ENCODE measurements around the gene MAT2A. TPM values are rescaled to one million over a fixed set of nuclear protein-coding genes. Genes with fewer than 3 reads are reported as not detected.

The MAT2A gene
- total RNA-seq, 4 donors from 2014 or later = 139 to 164 (median 145) TPM

DNA sequence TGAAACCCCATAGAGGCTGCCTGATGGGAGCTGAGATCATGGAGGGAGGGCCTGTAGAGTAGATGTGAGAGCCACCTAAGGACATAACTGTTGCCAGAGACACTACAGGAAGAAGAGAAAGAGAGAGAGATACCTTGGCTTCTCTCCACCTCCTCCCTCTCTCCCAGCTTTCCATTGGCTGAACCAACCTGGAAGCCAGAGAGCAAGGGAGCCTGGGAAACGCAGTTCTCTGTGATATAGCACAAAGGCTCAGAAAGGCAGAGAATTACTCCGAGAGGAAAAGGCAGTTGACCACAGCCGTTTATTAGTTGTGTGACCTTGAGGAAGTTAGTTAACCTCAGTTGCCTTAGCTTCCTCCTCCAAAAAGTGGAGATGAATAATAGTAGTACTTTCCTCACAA, 37.7 kb upstream of the MAT2A start:
- H3K4me3 ChIP-seq = no peak overlapping the region
- 67 to 71% methylated on average over 3 of the region's 3 CpGs for WGBS, 2 donors
- TF ChIP-seq, protein P1, sequence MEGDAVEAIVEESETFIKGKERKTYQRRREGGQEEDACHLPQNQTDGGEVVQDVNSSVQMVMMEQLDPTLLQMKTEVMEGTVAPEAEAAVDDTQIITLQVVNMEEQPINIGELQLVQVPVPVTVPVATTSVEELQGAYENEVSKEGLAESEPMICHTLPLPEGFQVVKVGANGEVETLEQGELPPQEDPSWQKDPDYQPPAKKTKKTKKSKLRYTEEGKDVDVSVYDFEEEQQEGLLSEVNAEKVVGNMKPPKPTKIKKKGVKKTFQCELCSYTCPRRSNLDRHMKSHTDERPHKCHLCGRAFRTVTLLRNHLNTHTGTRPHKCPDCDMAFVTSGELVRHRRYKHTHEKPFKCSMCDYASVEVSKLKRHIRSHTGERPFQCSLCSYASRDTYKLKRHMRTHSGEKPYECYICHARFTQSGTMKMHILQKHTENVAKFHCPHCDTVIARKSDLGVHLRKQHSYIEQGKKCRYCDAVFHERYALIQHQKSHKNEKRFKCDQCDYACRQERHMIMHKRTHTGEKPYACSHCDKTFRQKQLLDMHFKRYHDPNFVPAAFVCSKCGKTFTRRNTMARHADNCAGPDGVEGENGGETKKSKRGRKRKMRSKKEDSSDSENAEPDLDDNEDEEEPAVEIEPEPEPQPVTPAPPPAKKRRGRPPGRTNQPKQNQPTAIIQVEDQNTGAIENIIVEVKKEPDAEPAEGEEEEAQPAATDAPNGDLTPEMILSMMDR (IDR thresholded peaks at IDR 0.05) = no peak
- TF ChIP-seq POLR2A (IDR thresholded peaks at IDR 0.05) (no peak), EP300 (IDR thresholded peaks at IDR 0.05) (peak in 1 of 2 donors; percentile 17)

DNA sequence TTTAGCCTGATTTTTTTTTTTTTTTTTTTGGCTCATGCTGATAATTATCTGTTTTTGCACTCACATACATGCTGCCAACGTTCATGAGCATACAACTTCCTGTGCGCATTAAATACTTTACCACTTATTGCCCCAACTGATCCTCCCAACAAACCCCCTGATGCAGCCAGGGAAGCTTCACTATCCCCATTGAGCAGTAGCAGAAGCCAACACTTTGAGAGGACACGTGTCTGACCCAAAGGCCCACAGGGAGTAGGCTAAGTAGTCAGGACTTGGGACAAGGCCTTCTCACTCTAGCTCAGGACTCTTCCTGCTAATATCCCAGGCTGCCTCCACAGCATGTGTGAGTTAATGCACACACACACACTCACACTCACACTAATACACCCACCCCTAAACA, 36.2 kb upstream of the MAT2A start:
- peaks cover 0 to 45% (median 5%) of the 10 kb centered on the region in 4 donors for H3K4me1 ChIP-seq
- TF ChIP-seq, protein P1 (IDR thresholded peaks at IDR 0.05) = no peak
- no peaks in the 10 kb centered on the region for H3K27me3 ChIP-seq
- no peak overlapping the region for H3K4me3 ChIP-seq
- WGBS, 2 donors = 68 to 80% methylated on average over 3 of the region's 3 CpGs
- H3K36me3 ChIP-seq = no peaks in the 10 kb centered on the region
- no peak for DNase-seq (ENCODE audit: low spot score in 2 of 2)
- no peaks in the 10 kb centered on the region for H3K9me3 ChIP-seq
- no peak overlapping the region for H3K27ac ChIP-seq

More for the DNA sequence above, 37.7 kb upstream of the MAT2A start:
- no peak for DNase-seq (ENCODE audit: low spot score in 2 of 2)
- H3K4me1 ChIP-seq = peaks cover 0 to 39% (median 5%) of the 10 kb centered on the region in 4 donors
- H3K9me3 ChIP-seq = no peaks in the 10 kb centered on the region
- H3K27ac ChIP-seq = peak overlapping the region in 2 of 4 donors; percentile 8 to 20
- no peaks in the 10 kb centered on the region for H3K36me3 ChIP-seq
- no peaks in the 10 kb centered on the region for H3K27me3 ChIP-seq

DNA sequence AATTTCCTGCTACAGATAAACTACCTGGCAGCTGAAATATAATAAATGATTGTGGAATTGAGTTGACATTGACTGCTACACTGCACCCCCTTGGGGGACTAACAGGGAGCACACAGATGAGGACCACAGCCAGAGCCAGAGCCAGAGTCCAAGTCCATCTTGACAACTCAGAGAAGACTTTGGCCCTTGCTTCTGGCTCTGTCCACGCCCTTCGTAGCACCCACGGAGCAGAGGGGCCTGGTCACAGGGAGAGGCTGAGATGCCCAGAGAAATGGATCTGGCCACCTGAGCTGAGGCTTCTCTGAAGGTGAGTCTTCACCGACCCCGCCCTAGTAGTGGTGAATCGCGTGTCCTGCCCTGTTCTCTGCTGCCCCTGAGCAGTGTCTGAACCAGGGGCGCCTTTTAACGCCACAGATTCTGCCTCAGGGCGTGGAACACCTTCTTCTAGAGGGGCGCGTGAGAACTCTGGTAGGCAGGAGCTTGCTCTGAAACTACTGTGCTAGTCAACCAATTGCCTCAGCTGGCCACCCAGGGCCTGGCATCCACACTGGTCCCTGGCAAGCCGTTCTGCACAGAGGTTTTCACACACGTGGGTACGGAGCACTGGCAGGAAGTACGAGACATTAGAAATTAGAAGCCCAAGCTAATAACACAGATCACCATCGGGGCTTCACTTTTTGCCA, 35.7 kb upstream of the MAT2A start:
- DNase-seq (ENCODE audit: low spot score in 2 of 2) = no peak
- Histone ChIP-seq H3K27me3 (no peaks in the 10 kb centered on the region), H3K36me3 (no peaks in the 10 kb centered on the region), H3K4me3 (no peak overlapping the region), H3K27ac (no peak overlapping the region), H3K9me3 (no peaks in the 10 kb centered on the region), H3K4me1 (peaks cover 0 to 45% (median 5%) of the 10 kb centered on the region in 4 donors)
- WGBS, 2 donors = 90 to 91% methylated on average over 14 to 17 of the region's 17 CpGs
- TF ChIP-seq, protein P1 (IDR thresholded peaks at IDR 0.05) = no peak
- TF ChIP-seq EP300 (IDR thresholded peaks at IDR 0.05) (no peak), POLR2A (IDR thresholded peaks at IDR 0.05) (no peak)

DNA sequence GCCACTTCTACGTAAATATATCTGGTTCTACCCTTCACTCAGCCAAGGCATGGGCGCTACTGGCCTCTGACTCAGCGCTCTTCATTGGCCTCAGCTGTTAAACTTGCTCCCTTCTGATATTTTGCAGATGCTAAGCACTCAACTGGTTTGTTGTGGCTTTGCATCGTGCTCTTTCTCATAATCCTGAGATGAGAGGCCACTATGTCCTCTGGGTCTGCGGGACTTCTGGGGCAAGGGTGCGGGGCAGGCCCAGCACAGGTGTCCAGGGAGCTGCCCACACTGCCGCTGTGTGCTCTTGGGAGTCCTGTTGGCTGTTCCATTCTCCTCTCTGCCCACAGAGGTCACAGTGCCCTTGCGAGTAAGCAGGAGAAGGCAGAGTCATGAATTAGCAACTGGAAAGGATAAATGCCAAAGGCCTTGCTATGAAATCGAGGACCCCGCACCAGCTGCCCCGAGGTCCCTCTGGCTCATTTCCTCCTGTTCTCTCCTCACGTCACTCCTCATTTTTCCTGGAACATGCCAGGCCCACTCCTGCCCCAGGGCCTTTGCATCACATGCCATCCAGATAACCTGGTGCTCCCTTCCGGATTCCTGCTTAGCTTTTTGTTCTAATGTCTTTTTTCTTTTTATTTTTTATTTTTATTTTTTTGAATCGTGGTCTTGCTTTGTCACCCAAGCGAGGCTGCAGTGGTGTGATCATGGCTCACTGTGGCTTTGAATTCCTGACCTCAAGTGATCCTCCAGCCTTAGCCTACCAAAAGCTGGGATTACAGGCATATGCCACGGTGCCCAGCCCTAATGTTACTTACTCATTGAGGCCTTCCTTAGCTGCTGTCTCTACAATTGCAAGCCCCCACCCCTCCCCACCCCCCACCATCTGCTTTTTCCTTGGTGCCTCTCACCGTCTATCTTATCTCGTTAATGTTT, 34.9 kb upstream of the MAT2A start:
- Histone ChIP-seq H3K36me3 (no peaks in the 10 kb centered on the region), H3K27ac (peak overlapping the region in 2 of 4 donors; percentile 56 to 75), H3K9me3 (no peaks in the 10 kb centered on the region), H3K4me3 (no peak overlapping the region), H3K4me1 (peaks cover 0 to 43% (median 5%) of the 10 kb centered on the region in 4 donors), H3K27me3 (no peaks in the 10 kb centered on the region)
- no peak for DNase-seq (ENCODE audit: low spot score in 2 of 2)
- WGBS, 2 donors = 85 to 87% methylated on average over 18 of the region's 18 CpGs
- TF ChIP-seq, protein P1 (IDR thresholded peaks at IDR 0.05) = no peak
- TF ChIP-seq POLR2A (IDR thresholded peaks at IDR 0.05) = no peak

DNA sequence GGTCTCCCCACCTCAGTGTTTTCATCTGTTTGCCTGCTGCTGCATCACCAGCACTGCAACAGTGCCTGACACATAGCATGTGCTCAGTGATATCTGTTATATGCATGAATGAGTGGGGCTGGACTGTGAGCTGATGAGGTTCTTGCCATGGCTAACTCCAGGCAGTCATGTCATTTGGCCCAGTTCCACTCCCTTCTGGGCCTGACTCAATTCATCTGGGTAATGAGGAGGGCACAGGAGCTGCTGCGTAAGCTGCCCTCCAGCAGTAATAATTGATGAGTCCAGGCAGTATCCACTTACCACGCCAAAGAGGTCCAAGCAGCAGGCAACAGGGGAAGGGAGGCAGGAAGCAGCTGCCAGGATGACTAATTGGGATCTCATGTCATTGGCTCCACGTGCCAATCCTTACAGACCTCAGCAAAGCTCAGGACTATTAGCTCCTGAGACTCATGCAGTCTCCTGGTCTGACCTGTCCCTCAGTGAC, 34.1 kb upstream of the MAT2A start:
- Histone ChIP-seq H3K9me3 (no peaks in the 10 kb centered on the region), H3K36me3 (no peaks in the 10 kb centered on the region), H3K27ac (peak overlapping the region in 2 of 4 donors; percentile 56 to 75), H3K4me3 (no peak overlapping the region), H3K4me1 (peaks cover 0 to 36% (median 2%) of the 10 kb centered on the region in 4 donors), H3K27me3 (no peaks in the 10 kb centered on the region)
- 59 to 68% methylated on average over 3 of the region's 3 CpGs for WGBS, 2 donors
- no peak for TF ChIP-seq POLR2A (IDR thresholded peaks at IDR 0.05)
- peak in 1 of 2 donors; percentile 76 for TF ChIP-seq EP300 (IDR thresholded peaks at IDR 0.05)
- TF ChIP-seq, protein P1 (IDR thresholded peaks at IDR 0.05) = no peak
- DNase-seq (ENCODE audit: low spot score in 2 of 2) = peak in 1 of 2 donors; percentile 51

Measured in tibial nerve (tissue), 4 donors.